Measurements from ENCODE around the gene CANT1. TPM values are rescaled to one million over a fixed set of nuclear protein-coding genes. Genes with fewer than 3 reads are reported as not detected.

CANT1 gene
- total RNA-seq, 2 donors from 2014 or later: 57.5 to 61.8 TPM

DNA sequence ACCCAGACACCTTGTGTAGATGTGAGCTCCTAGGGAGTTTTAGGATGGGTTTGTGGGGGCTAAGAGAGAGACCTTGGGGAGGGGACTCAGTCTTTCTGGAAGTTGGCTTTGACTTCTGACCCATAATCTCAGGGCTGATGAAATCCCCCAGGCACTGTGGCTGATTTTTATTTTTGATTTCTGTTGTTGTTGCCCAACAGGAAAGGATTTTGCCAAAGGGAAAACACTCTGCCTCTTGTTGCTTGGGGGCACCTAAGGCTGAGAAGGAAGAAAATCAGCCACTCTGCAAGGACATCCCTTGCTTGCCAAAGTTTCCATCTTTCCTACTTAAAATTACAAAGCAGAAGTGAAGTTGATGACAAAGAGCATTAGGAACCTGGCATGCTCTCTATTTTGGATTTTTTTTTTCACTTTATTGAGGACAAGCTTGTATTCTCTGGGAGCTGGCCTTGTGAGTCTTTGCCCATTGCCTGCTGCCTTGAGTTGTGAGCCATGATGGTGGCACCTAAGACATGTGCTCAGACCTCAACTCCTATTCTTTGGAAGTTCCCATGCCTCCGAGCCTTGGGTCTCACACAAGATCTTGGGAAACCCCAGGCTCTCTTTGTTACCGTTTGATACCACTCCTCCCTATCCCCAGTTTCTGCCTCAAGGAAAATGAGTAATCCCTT lies 11.2 kb upstream of the CANT1 start:
- Histone ChIP-seq H3K27me3 (ENCODE audit: control insufficient read depth, insufficient read depth, low read length, poor library complexity, severe bottlenecking) (peaks cover 32% of the 10 kb centered on the region), H3K4me1 (ENCODE audit: control insufficient read depth, insufficient read depth, low read length) (peaks cover 13% of the 10 kb centered on the region), H3K36me3 (ENCODE audit: control insufficient read depth, insufficient read depth, low read length) (no peaks in the 10 kb centered on the region), H3K9me3 (ENCODE audit: control insufficient read depth, low read length) (peaks cover 17% of the 10 kb centered on the region), H3K4me3 (ENCODE audit: low read length) (no peak overlapping the region), H3K27ac (ENCODE audit: low read depth, low read length) (no peak overlapping the region), H3K9ac (ENCODE audit: extremely low read depth, low read length, poor library complexity, severe bottlenecking) (no peak overlapping the region)
- H3K9me3 Mint-ChIP-seq: peaks cover 14% of the 10 kb centered on the region
- peak; percentile 41 for DNase-seq
- no peaks in the 10 kb centered on the region for H3K36me3 Mint-ChIP-seq (ENCODE audit: low read depth)
- H3K27ac Mint-ChIP-seq: no peak overlapping the region
- peaks cover 53% of the 10 kb centered on the region for H3K27me3 Mint-ChIP-seq (ENCODE audit: insufficient read depth)
- TF ChIP-seq, protein P1, sequence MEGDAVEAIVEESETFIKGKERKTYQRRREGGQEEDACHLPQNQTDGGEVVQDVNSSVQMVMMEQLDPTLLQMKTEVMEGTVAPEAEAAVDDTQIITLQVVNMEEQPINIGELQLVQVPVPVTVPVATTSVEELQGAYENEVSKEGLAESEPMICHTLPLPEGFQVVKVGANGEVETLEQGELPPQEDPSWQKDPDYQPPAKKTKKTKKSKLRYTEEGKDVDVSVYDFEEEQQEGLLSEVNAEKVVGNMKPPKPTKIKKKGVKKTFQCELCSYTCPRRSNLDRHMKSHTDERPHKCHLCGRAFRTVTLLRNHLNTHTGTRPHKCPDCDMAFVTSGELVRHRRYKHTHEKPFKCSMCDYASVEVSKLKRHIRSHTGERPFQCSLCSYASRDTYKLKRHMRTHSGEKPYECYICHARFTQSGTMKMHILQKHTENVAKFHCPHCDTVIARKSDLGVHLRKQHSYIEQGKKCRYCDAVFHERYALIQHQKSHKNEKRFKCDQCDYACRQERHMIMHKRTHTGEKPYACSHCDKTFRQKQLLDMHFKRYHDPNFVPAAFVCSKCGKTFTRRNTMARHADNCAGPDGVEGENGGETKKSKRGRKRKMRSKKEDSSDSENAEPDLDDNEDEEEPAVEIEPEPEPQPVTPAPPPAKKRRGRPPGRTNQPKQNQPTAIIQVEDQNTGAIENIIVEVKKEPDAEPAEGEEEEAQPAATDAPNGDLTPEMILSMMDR (conservative IDR thresholded peaks at IDR 0.05): no peak
- peaks cover 43% of the 10 kb centered on the region for H3K4me1 Mint-ChIP-seq
- WGBS, 2 experiments (ENCODE audit: insufficient coverage in 1 of 2, insufficient read length in 1 of 2): 52 to 61% methylated on average over 2 of the region's 2 CpGs
- no peak overlapping the region for H3K4me3 Mint-ChIP-seq

DNA sequence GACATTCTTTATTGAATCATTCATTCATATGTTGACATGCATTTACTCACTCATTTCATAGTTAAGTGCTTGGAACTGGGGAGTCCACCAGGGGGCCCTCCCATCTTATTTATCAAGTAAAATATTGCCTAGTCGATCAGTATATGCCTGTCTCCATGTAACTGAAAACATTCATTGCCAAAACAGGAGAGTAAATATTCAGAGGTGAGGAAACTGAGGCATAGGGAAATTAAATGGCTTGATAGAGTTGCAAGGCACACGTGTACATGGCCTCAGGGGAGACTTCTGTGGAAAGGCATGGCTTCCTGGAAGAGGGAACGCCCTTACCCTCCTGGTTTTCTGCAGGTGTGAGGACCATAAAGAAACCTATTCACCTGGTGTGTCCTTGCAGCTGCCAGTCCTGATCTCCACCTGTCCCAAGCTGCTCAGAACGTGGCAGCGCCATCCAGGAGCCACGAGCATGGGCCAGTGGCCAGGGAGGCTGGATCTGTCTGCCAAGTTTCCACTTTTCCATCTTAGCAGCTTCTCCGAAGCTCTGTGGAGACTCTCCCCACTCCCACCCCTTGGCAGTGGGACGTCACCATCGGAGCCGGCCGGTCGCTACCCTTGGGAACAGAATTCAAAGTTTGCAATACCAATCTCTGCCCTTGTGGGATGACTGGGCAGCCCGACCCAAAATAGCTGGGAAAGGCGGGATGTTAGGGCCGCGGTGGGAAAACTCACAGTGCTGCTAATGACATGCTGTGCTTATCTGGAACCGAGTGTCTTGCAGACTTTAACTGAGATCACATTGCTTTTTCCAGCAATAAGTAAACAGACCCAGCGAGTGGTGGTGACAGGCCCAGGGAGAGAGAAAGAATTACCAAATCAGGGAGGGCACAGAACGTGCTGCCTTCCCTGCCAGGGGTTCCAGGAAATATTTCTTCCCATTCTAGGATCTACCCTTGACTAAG lies 10.3 kb upstream of the CANT1 start:
- peak; percentile 77 for DNase-seq

GRCh38 chr17:79019261-79019631 lies 9.7 kb upstream of the CANT1 start:
- H3K27ac ChIP-seq (ENCODE audit: low read depth, low read length): no peak overlapping the region
- peaks cover 40% of the 10 kb centered on the region for H3K27me3 Mint-ChIP-seq (ENCODE audit: insufficient read depth)
- H3K4me3 ChIP-seq (ENCODE audit: low read length): no peak overlapping the region
- H3K4me3 Mint-ChIP-seq: no peak overlapping the region
- H3K4me1 Mint-ChIP-seq: peaks cover 39% of the 10 kb centered on the region
- peaks cover 31% of the 10 kb centered on the region for H3K9me3 ChIP-seq (ENCODE audit: control insufficient read depth, low read length)
- TF ChIP-seq, protein P1 (conservative IDR thresholded peaks at IDR 0.05): no peak
- WGBS, 2 experiments (ENCODE audit: insufficient coverage in 1 of 2, insufficient read length in 1 of 2): 91 to 100% methylated on average over 1 to 2 of the region's 2 CpGs
- H3K36me3 Mint-ChIP-seq (ENCODE audit: low read depth): no peaks in the 10 kb centered on the region
- H3K27ac Mint-ChIP-seq: no peak overlapping the region
- peaks cover 19% of the 10 kb centered on the region for H3K27me3 ChIP-seq (ENCODE audit: control insufficient read depth, insufficient read depth, low read length, poor library complexity, severe bottlenecking)
- DNase-seq: no peak
- no peak overlapping the region for H3K9ac ChIP-seq (ENCODE audit: extremely low read depth, low read length, poor library complexity, severe bottlenecking)
- peaks cover 27% of the 10 kb centered on the region for H3K9me3 Mint-ChIP-seq
- no peaks in the 10 kb centered on the region for H3K36me3 ChIP-seq (ENCODE audit: control insufficient read depth, insufficient read depth, low read length)
- H3K4me1 ChIP-seq (ENCODE audit: control insufficient read depth, insufficient read depth, low read length): peaks cover 13% of the 10 kb centered on the region

More for the DNA sequence above, 10.3 kb upstream of the CANT1 start:
- H3K9me3 ChIP-seq (ENCODE audit: control insufficient read depth, low read length): peaks cover 24% of the 10 kb centered on the region
- Mint-ChIP-seq H3K9me3 (peaks cover 21% of the 10 kb centered on the region), H3K27ac (no peak overlapping the region), H3K4me3 (no peak overlapping the region), H3K4me1 (peaks cover 39% of the 10 kb centered on the region), H3K36me3 (ENCODE audit: low read depth) (no peaks in the 10 kb centered on the region), H3K27me3 (ENCODE audit: insufficient read depth) (peaks cover 46% of the 10 kb centered on the region)
- TF ChIP-seq, protein P1 (conservative IDR thresholded peaks at IDR 0.05): peak; percentile 77
- peaks cover 23% of the 10 kb centered on the region for H3K27me3 ChIP-seq (ENCODE audit: control insufficient read depth, insufficient read depth, low read length, poor library complexity, severe bottlenecking)
- no peak overlapping the region for H3K9ac ChIP-seq (ENCODE audit: extremely low read depth, low read length, poor library complexity, severe bottlenecking)
- H3K4me1 ChIP-seq (ENCODE audit: control insufficient read depth, insufficient read depth, low read length): peaks cover 13% of the 10 kb centered on the region
- no peak overlapping the region for H3K4me3 ChIP-seq (ENCODE audit: low read length)
- WGBS, 2 experiments (ENCODE audit: insufficient coverage in 1 of 2, insufficient read length in 1 of 2): 62% methylated on average over 11 to 19 of the region's 19 CpGs
- no peaks in the 10 kb centered on the region for H3K36me3 ChIP-seq (ENCODE audit: control insufficient read depth, insufficient read depth, low read length)
- H3K27ac ChIP-seq (ENCODE audit: low read depth, low read length): no peak overlapping the region

Data from endodermal cell (in vitro differentiated cells).